GM21786 (cell line): ENCODE measurements around the gene TTC27.
"Not testable (repeated sequence)": the region's sequence is repeated elsewhere in the genome, so short reads cannot be mapped to it uniquely, and the experiment has no call there.

ENCODE experiments used
- ATAC-seq: cut with Tn5 transposase; IDR thresholded peaks from one replicate; pipeline ENCODE4 v1.9.1; 2021; ENCODE audit not compliant: unreplicated experiment

The TTC27 gene

GRCh38 chr2:32752205-32752604, 124.4 kb downstream of the TTC27 start:
- ATAC-seq: no peak

- ATAC-seq: no peak
These were observed 125.1 kb downstream of the TTC27 start for GRCh38 chr2:32752952-32753351.

- ATAC-seq: not testable (repeated sequence)
These were observed 126.8 kb downstream of the TTC27 start for GRCh38 chr2:32754676-32755075.

- no peak for ATAC-seq
These were observed 127.8 kb downstream of the TTC27 start for GRCh38 chr2:32755666-32756065.

- ATAC-seq: no peak
These were observed 128.4 kb downstream of the TTC27 start for GRCh38 chr2:32756074-32756727.

GRCh38 chr2:32758232-32758631, 130.4 kb downstream of the TTC27 start:
- no peak for ATAC-seq

GRCh38 chr2:32760628-32761027, 132.8 kb downstream of the TTC27 start:
- ATAC-seq: no peak

GRCh38 chr2:32768387-32769174, 140.7 kb downstream of the TTC27 start:
- ATAC-seq: no peak

- ATAC-seq: no peak
These were observed 142.5 kb downstream of the TTC27 start for GRCh38 chr2:32770360-32770759.

GRCh38 chr2:32772638-32773447, 145.0 kb downstream of the TTC27 start:
- no peak for ATAC-seq

GRCh38 chr2:32773448-32773808, 145.6 kb downstream of the TTC27 start:
- no peak for ATAC-seq

GRCh38 chr2:32775954-32776353, 148.1 kb downstream of the TTC27 start:
- no peak for ATAC-seq

- no peak for ATAC-seq
These were observed 149.9 kb downstream of the TTC27 start for GRCh38 chr2:32777714-32778113.

GRCh38 chr2:32780961-32781360, 153.1 kb downstream of the TTC27 start:
- no peak for ATAC-seq

- ATAC-seq: no peak
These were observed 155.6 kb downstream of the TTC27 start for GRCh38 chr2:32783469-32783868.

GRCh38 chr2:32783933-32784332, 156.1 kb downstream of the TTC27 start:
- no peak for ATAC-seq

GRCh38 chr2:32787207-32787606, 159.4 kb downstream of the TTC27 start:
- no peak for ATAC-seq

GRCh38 chr2:32788114-32788513, 160.3 kb downstream of the TTC27 start:
- ATAC-seq: no peak

- no peak for ATAC-seq
These were observed 164.6 kb downstream of the TTC27 start for GRCh38 chr2:32792416-32792815.

GRCh38 chr2:32798829-32799228, 171.0 kb downstream of the TTC27 start:
- ATAC-seq: no peak

GRCh38 chr2:32801741-32802140, 173.9 kb downstream of the TTC27 start:
- ATAC-seq: no peak

- no peak for ATAC-seq
These were observed 175.0 kb downstream of the TTC27 start for GRCh38 chr2:32802877-32803276.
